Endothelial cell of umbilical vein (primary cell): ENCODE measurements around the gene UPK3BL1.
"Not testable (repeated sequence)": the region's sequence is repeated elsewhere in the genome, so short reads cannot be mapped to it uniquely, and the experiment has no call there.

Source experiments
- EZH2 ChIP-seq: IDR thresholded peaks from 2 replicates; pipeline ENCODE4 v1.6.1; 2012; ENCODE audit warnings: borderline replicate concordance, low read depth, mild to moderate bottlenecking, moderate library complexity, low read length, inconsistent platforms; ENCODE audit not compliant: severe bottlenecking
- POLR2A ChIP-seq: IDR thresholded peaks from 2 replicates; pipeline ENCODE4 v1.6.1; 2012; ENCODE audit warnings: low read depth, mild to moderate bottlenecking, control low read depth, low read length
- POLR2AphosphoS5 ChIP-seq: IDR thresholded peaks from 2 replicates; pipeline ENCODE4 v1.6.1; 2012; ENCODE audit warnings: low read depth, mild to moderate bottlenecking, control low read depth, low read length, moderate library complexity; ENCODE audit not compliant: insufficient read depth
- TF ChIP-seq, protein P1 (sequence below), 2 donors: IDR thresholded peaks; 1 replicate in 1 of 2; 2 replicates in 1 of 2; pipeline ENCODE4 v1.5.1; 2011; ENCODE audit warnings: low read length in 2 of 2, mild to moderate bottlenecking in 2 of 2, moderate library complexity in 2 of 2, control low read depth in 1 of 2, inconsistent platforms in 1 of 2, low read depth in 1 of 2; ENCODE audit not compliant: insufficient read depth in 1 of 2; ENCODE audit errors: extremely low read depth in 1 of 2

GRCh38 chr7:102615930-102616329 lies 26.7 kb downstream of the UPK3BL1 start:
- not testable (repeated sequence) for TF ChIP-seq POLR2AphosphoS5, POLR2A, EZH2
- TF ChIP-seq, protein P1, sequence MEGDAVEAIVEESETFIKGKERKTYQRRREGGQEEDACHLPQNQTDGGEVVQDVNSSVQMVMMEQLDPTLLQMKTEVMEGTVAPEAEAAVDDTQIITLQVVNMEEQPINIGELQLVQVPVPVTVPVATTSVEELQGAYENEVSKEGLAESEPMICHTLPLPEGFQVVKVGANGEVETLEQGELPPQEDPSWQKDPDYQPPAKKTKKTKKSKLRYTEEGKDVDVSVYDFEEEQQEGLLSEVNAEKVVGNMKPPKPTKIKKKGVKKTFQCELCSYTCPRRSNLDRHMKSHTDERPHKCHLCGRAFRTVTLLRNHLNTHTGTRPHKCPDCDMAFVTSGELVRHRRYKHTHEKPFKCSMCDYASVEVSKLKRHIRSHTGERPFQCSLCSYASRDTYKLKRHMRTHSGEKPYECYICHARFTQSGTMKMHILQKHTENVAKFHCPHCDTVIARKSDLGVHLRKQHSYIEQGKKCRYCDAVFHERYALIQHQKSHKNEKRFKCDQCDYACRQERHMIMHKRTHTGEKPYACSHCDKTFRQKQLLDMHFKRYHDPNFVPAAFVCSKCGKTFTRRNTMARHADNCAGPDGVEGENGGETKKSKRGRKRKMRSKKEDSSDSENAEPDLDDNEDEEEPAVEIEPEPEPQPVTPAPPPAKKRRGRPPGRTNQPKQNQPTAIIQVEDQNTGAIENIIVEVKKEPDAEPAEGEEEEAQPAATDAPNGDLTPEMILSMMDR (IDR thresholded peaks at IDR 0.05; ENCODE audit: extremely low read depth in 1 of 2, insufficient read depth in 1 of 2, low read depth in 1 of 2, low read length in 2 of 2), result not testable (repeated sequence)
